ENCODE results near the gene C6orf132. TPM values are rescaled to one million over a fixed set of nuclear protein-coding genes. Genes with fewer than 3 reads are reported as not detected.
A peak's percentile ranks its signal among the peaks of the same experiment; 100 is the strongest.

The C6orf132 gene
- total RNA-seq, 4 donors from 2014 or later, result 3.0 to 19.0 (median 3.6) TPM

- no peak for TF ChIP-seq CTCF (IDR thresholded peaks at IDR 0.05)
- no peak for DNase-seq (ENCODE audit: low spot score)
- ATAC-seq (ENCODE audit: low FRiP score), result no peak
Measured at GRCh38 chr6:42138630-42139619, 3.5 kb downstream of the C6orf132 start.

- no peak for TF ChIP-seq CTCF (IDR thresholded peaks at IDR 0.05)
- DNase-seq (ENCODE audit: low spot score), result no peak
- ATAC-seq (ENCODE audit: low FRiP score), result no peak
Measured at GRCh38 chr6:42138190-42138589, 4.2 kb downstream of the C6orf132 start.

- ATAC-seq (ENCODE audit: low FRiP score), result peak; percentile 9
- no peak for TF ChIP-seq CTCF (IDR thresholded peaks at IDR 0.05)
Measured at GRCh38 chr6:42137194-42137753, 5.1 kb downstream of the C6orf132 start.

GRCh38 chr6:42136508-42137193 is 5.8 kb downstream of the C6orf132 start:
- TF ChIP-seq CTCF (IDR thresholded peaks at IDR 0.05), result no peak
- peak; percentile 56 for ATAC-seq (ENCODE audit: low FRiP score)

More at GRCh38 chr6:42137194-42137753, 5.1 kb downstream of the C6orf132 start:
- no peak for DNase-seq (ENCODE audit: low spot score)

GRCh38 chr6:42135722-42136121 is 6.7 kb downstream of the C6orf132 start:
- no peak for DNase-seq (ENCODE audit: low spot score)
- no peak for ATAC-seq (ENCODE audit: low FRiP score)
- no peak for TF ChIP-seq CTCF (IDR thresholded peaks at IDR 0.05)

More at GRCh38 chr6:42136508-42137193, 5.8 kb downstream of the C6orf132 start:
- no peak for DNase-seq (ENCODE audit: low spot score)

- no peak for TF ChIP-seq CTCF (IDR thresholded peaks at IDR 0.05)
- no peak for ATAC-seq (ENCODE audit: low FRiP score)
- no peak for DNase-seq (ENCODE audit: low spot score)
Measured at GRCh38 chr6:42135161-42135560, 7.3 kb downstream of the C6orf132 start.

All from omental fat pad (tissue), 4 donors.